Ovary (tissue), 9 donors: ENCODE results near the gene AURKA. TPM values are rescaled to one million over a fixed set of nuclear protein-coding genes. Genes with fewer than 3 reads are reported as not detected.

ENCODE experiments used
- DNase-seq, 5 donors: peaks; one replicate each; pipeline ENCODE4 v3.0.0-alpha.2; 2019 to 2020
- H3K27ac ChIP-seq, 2 donors: fragments of 200-600 bp; one replicate each; pipeline versions ENCODE4 v1.5.1 to v1.8.0; 2019 to 2022
- H3K27me3 ChIP-seq: fragments of 200-600 bp; one replicate; pipeline ENCODE4 v1.8.0; 2022
- H3K36me3 ChIP-seq: fragments of 200-600 bp; sonication (generic); one replicate; pipeline ENCODE4 v1.5.1; 2019
- H3K4me1 ChIP-seq: one replicate; pipeline ENCODE4 v1.8.1; 2013; ENCODE audit warnings: mild to moderate bottlenecking, moderate library complexity; ENCODE audit not compliant: insufficient read depth
- H3K4me3 ChIP-seq: fragments of 200-600 bp; sonication (generic); one replicate; pipeline ENCODE4 v1.5.1; 2017
- H3K9me3 ChIP-seq, 2 donors: fragments of 200-600 bp in 1 of 2; sonication (generic) in 1 of 2; one replicate each; pipeline versions ENCODE4 v1.5.1 to v1.8.1; 2013 to 2019; ENCODE audit warnings: mild to moderate bottlenecking in 1 of 2, moderate library complexity in 1 of 2
- EP300 ChIP-seq: sonication (generic); formaldehyde crosslinking; IDR thresholded peaks from one replicate; pipeline ENCODE4 v1.6.1; 2017; ENCODE audit warnings: antibody characterized with exemption
- POLR2A ChIP-seq: fragments of 450-650 bp; IDR thresholded peaks from one replicate; pipeline ENCODE4 v1.6.1; 2017; ENCODE audit warnings: antibody characterized with exemption, mild to moderate bottlenecking, moderate library complexity
- WGBS, 3 donors: extraction: QIAGEN DNeasy Blood & Tissue Kit in 1 of 3; methylation state at CpG; one replicate each; pipeline versions ENCODE4 v1.1.5 to v1.1.7; 2013 to 2017; 5-methylcytosine and 5-hydroxymethylcytosine counted together
- intact Hi-C, 4 donors: fragments of 100-400 bp; cut with DNase I; formaldehyde crosslinking; loops; one replicate each; pipeline versions ENCODE4 v1.11.0 to v1.15.1; 2022 to 2023
- polyA plus RNA-seq, 2 donors: library from polyadenylated mRNA; stranded (reverse); fragments of 200-250 nt in 1 of 2; fragments of 350-450 nt in 1 of 2; fragmentation: Illumina TruSeq in 1 of 2; extraction: RNeasy Lipid Tissue Mini Kit (QIAGEN cat#74804) in 1 of 2; gene quantifications; one replicate each; pipeline ENCODE4 v1.2.3, GENCODE V29; 2013 to 2014
- total RNA-seq, 7 donors: library from RNA; depleted of rRNA in 2 of 7; stranded (reverse); fragments of >200 nt in 2 of 7; fragmentation: NEBNext Ultra II Directional in 3 of 7; extraction: Animal tissue kit (Norgen Biotek cat#: 25700) in 3 of 7; gene quantifications; one replicate each; pipeline versions ENCODE4 v1.1.0 to v1.2.4, GENCODE V29; 2016 to 2023
- TF ChIP-seq, protein P1 (sequence below), 3 donors: fragments of 450-650 bp in 2 of 3; fragments of 200-600 bp in 1 of 3; IDR thresholded peaks; one replicate each; pipeline versions ENCODE4 v1.5.1 to v1.8.0; 2016 to 2022; ENCODE audit warnings: antibody characterized with exemption in 3 of 3, mild to moderate bottlenecking in 1 of 3
- donor health status: DM: no; HTN: no; CAD: no; lungs with moderate emphysema.
- donor health status: DM: no; HTN: no; CAD: no.
- donor health status: Bipolar disorder and iron deficiency.
- donor health status: DM: yes; HTN: yes; CAD: no.
- donor health status: DM: no; HTN: no; CAD: no.
- donor health status: DM: yes; HTN: yes; CAD: no.

AURKA gene
- total and polyA plus RNA-seq, 9 donors, result 2.2 to 10.0 (median 3.2) TPM

DNA sequence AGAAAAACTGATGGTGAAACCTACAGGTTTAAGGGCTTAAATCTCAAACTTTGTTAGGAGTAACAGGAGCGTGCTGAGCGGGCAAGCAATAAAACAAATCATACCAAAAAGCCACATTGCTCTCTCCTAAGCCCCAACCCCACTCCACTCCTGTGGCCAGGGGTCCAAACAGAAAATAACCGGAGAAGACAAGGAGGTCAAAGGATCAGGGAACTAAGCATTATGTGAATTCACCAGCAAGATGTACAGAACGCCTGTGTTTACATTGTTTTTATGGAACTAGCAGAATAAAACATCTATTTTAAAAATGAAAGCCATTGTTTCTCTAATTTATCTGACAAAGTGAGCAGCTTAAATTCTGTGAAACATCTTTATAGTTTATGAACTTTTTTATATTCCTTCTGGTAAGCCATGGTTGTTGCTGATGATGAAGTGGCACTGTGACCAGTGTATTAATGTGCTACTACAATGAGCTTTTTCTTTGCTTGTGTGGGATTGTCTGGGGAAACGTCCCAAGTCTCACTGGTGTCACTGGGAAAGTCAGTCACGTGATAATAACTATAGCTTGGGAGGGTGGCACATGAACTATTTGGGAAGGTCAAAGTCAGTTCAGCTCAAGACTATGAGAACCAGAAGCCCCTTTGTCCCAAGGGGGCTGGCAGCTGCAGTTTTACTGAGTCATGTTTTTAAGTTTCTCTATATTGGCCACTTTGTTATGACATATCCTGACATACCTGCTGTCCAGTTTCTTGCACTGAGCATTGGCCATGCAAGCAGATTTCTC, 23.5 kb downstream of the AURKA start:
- 50 to 74% (median 56%) methylated on average over 6 of the region's 6 CpGs for WGBS, 3 donors
- intact Hi-C loops, result no loop called here
- DNase-seq, result no peak
- H3K27ac ChIP-seq, result no peak overlapping the region
- no peaks in the 10 kb centered on the region for H3K27me3 ChIP-seq
- peaks cover 3% of the 10 kb centered on the region for H3K4me1 ChIP-seq
- no peak overlapping the region for H3K4me3 ChIP-seq
- H3K36me3 ChIP-seq, result no peaks in the 10 kb centered on the region
- H3K9me3 ChIP-seq, result no peaks in the 10 kb centered on the region
- TF ChIP-seq POLR2A (no peak), EP300 (no peak)
- TF ChIP-seq, protein P1, sequence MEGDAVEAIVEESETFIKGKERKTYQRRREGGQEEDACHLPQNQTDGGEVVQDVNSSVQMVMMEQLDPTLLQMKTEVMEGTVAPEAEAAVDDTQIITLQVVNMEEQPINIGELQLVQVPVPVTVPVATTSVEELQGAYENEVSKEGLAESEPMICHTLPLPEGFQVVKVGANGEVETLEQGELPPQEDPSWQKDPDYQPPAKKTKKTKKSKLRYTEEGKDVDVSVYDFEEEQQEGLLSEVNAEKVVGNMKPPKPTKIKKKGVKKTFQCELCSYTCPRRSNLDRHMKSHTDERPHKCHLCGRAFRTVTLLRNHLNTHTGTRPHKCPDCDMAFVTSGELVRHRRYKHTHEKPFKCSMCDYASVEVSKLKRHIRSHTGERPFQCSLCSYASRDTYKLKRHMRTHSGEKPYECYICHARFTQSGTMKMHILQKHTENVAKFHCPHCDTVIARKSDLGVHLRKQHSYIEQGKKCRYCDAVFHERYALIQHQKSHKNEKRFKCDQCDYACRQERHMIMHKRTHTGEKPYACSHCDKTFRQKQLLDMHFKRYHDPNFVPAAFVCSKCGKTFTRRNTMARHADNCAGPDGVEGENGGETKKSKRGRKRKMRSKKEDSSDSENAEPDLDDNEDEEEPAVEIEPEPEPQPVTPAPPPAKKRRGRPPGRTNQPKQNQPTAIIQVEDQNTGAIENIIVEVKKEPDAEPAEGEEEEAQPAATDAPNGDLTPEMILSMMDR (IDR thresholded peaks at IDR 0.05), result no peak

GRCh38 chr20:56363491-56363890, 28.5 kb downstream of the AURKA start:
- Histone ChIP-seq H3K36me3 (no peaks in the 10 kb centered on the region), H3K27ac (peak overlapping the region in 1 of 2 donors; percentile 92), H3K4me1 (peaks cover 23% of the 10 kb centered on the region), H3K27me3 (no peaks in the 10 kb centered on the region), H3K4me3 (no peak overlapping the region), H3K9me3 (no peaks in the 10 kb centered on the region)
- intact Hi-C loops, result no loop called here
- TF ChIP-seq EP300 (no peak), POLR2A (no peak)
- TF ChIP-seq, protein P1 (IDR thresholded peaks at IDR 0.05), result no peak
- WGBS, 3 donors, result 85 to 93% (median 89%) methylated on average over 6 of the region's 6 CpGs
- no peak for DNase-seq

GRCh38 chr20:56362833-56363413, 29.1 kb downstream of the AURKA start:
- no peaks in the 10 kb centered on the region for H3K9me3 ChIP-seq
- WGBS, 3 donors, result 22 to 30% (median 25%) methylated on average over 8 of the region's 8 CpGs
- TF ChIP-seq POLR2A (no peak), EP300 (no peak)
- TF ChIP-seq, protein P1 (IDR thresholded peaks at IDR 0.05), result no peak
- no peak overlapping the region for H3K4me3 ChIP-seq
- peak; percentile 65 to 75 (median 71) for DNase-seq
- H3K27me3 ChIP-seq, result no peaks in the 10 kb centered on the region
- H3K36me3 ChIP-seq, result no peaks in the 10 kb centered on the region
- intact Hi-C loops, result no loop called here
- peaks cover 23% of the 10 kb centered on the region for H3K4me1 ChIP-seq
- H3K27ac ChIP-seq, result peak overlapping the region in 1 of 2 donors; percentile 92

DNA sequence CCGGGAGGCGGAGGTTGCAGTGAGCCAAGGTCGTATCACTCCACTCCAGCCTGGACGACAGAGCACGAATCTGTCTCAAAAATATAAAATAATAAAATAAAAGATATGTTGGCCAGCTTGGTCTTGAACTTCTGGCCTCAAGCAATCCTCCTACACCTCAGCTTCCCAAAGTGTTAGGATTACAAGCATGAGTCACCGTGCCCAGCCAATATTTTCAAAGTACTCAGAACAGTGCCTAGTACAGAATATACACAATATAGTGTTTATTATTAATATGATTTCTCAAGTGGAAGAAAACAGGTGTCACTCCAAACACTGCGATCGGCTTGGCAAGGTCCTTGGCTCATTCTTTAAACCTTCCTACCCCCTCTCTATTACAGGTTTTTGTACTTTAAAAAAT, 30.1 kb downstream of the AURKA start:
- WGBS, 3 donors, result 10 to 24% (median 20%) methylated on average over 8 of the region's 8 CpGs
- Histone ChIP-seq H3K36me3 (no peaks in the 10 kb centered on the region), H3K9me3 (no peaks in the 10 kb centered on the region), H3K27ac (peak overlapping the region in 1 of 2 donors; percentile 92), H3K4me1 (peaks cover 23% of the 10 kb centered on the region), H3K27me3 (no peaks in the 10 kb centered on the region), H3K4me3 (no peak overlapping the region)
- no peak for DNase-seq
- no peak for TF ChIP-seq EP300
- intact Hi-C loops, result no loop called here

DNA sequence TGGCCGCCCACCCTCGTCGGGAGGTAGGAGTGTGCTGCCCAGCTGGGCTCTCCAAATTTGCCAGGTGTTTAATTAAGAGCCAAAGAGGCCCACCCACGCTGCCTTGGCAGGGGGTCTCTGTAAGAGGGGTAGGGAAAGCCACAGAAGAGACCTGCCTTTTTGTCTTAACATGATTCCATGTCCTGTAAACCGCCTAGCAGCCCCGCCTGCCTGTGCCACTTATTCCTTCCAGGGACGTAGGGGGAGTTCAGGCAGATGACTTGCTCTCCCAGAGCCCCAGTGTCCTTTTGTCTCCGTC, 31.2 kb downstream of the AURKA start:
- Histone ChIP-seq H3K27ac (peak overlapping the region in 1 of 2 donors; percentile 92), H3K27me3 (no peaks in the 10 kb centered on the region), H3K9me3 (no peaks in the 10 kb centered on the region), H3K36me3 (no peaks in the 10 kb centered on the region), H3K4me3 (no peak overlapping the region), H3K4me1 (peaks cover 23% of the 10 kb centered on the region)
- TF ChIP-seq EP300 (no peak), POLR2A (no peak)
- peak in 2 of 5 donors; percentile 28 to 46 for DNase-seq
- 38 to 55% (median 51%) methylated on average over 8 of the region's 8 CpGs for WGBS, 3 donors
- intact Hi-C loops, result no loop called here
